Urinary bladder (tissue), 4 donors: ENCODE results near the gene KCNAB2. TPM values are rescaled to one million over a fixed set of nuclear protein-coding genes. Genes with fewer than 3 reads are reported as not detected.
"Not testable (repeated sequence)": the region's sequence is repeated elsewhere in the genome, so short reads cannot be mapped to it uniquely, and the experiment has no call there.

Experiments
- DNase-seq: peaks from one replicate; pipeline ENCODE4 v3.0.0-alpha.2; 2015; ENCODE audit errors: extremely low spot score
- H3K27ac ChIP-seq: one replicate; pipeline ENCODE4 v1.5.1; 2013; ENCODE audit warnings: low read depth, mild to moderate bottlenecking, moderate library complexity
- H3K36me3 ChIP-seq: one replicate; pipeline ENCODE4 v1.6.1; 2013; ENCODE audit warnings: mild to moderate bottlenecking, moderate library complexity; ENCODE audit not compliant: insufficient read depth
- H3K4me1 ChIP-seq: one replicate; pipeline ENCODE4 v1.6.1; 2013; ENCODE audit warnings: mild to moderate bottlenecking, moderate library complexity; ENCODE audit not compliant: insufficient read depth
- H3K4me3 ChIP-seq: one replicate; pipeline ENCODE4 v1.5.1; 2013; ENCODE audit warnings: low read depth, low read length
- WGBS: extraction: QIAGEN DNeasy Blood & Tissue Kit; methylation state at CpG from one replicate; pipeline ENCODE4 v1.1.7; 2013; 5-methylcytosine and 5-hydroxymethylcytosine counted together
- polyA plus RNA-seq: library from polyadenylated mRNA; stranded (reverse); fragments of 200-250 nt; gene quantifications from one replicate; pipeline ENCODE4 v1.2.3, GENCODE V29; 2013
- total RNA-seq: library from RNA; depleted of rRNA; stranded (reverse); fragments of >200 nt; gene quantifications from one replicate; pipeline ENCODE4 v1.2.3, GENCODE V29; 2014
- donor health status: healthy with polysubstance abuse.
- donor health status: healthy.

Gene KCNAB2
- total and polyA plus RNA-seq, 2 donors, result 3.8 to 13.0 TPM

GRCh38 chr1:6065093-6065858 lies 19.6 kb downstream of the KCNAB2 start:
- Histone ChIP-seq H3K27ac (no peak overlapping the region), H3K4me1 (no peaks in the 10 kb centered on the region), H3K4me3 (no peak overlapping the region), H3K36me3 (no peaks in the 10 kb centered on the region)
- no peak for DNase-seq
- 79% methylated on average over 28 of the region's 28 CpGs for WGBS

- WGBS, result 76% methylated on average over 8 of the region's 8 CpGs
- Histone ChIP-seq H3K4me3 (no peak overlapping the region), H3K36me3 (no peaks in the 10 kb centered on the region), H3K27ac (no peak overlapping the region), H3K4me1 (no peaks in the 10 kb centered on the region)
- no peak for DNase-seq
These were observed 21.0 kb downstream of the KCNAB2 start for GRCh38 chr1:6066680-6067079.

- Histone ChIP-seq H3K36me3 (no peaks in the 10 kb centered on the region), H3K4me1 (no peaks in the 10 kb centered on the region), H3K4me3 (no peak overlapping the region), H3K27ac (no peak overlapping the region)
- DNase-seq, result no peak
- WGBS, result 85% methylated on average over 5 of the region's 5 CpGs
These were observed 22.4 kb downstream of the KCNAB2 start for GRCh38 chr1:6068073-6068472.

GRCh38 chr1:6068932-6069331 lies 23.2 kb downstream of the KCNAB2 start:
- WGBS, result 82% methylated on average over 9 of the region's 9 CpGs
- no peaks in the 10 kb centered on the region for H3K36me3 ChIP-seq
- no peak overlapping the region for H3K27ac ChIP-seq
- no peaks in the 10 kb centered on the region for H3K4me1 ChIP-seq
- DNase-seq, result no peak
- no peak overlapping the region for H3K4me3 ChIP-seq

GRCh38 chr1:6069573-6069972 lies 23.9 kb downstream of the KCNAB2 start:
- no peaks in the 10 kb centered on the region for H3K36me3 ChIP-seq
- 79% methylated on average over 14 of the region's 14 CpGs for WGBS

GRCh38 chr1:6070450-6070974 lies 24.8 kb downstream of the KCNAB2 start:
- no peak for DNase-seq
- Histone ChIP-seq H3K36me3 (no peaks in the 10 kb centered on the region), H3K4me3 (no peak overlapping the region), H3K4me1 (no peaks in the 10 kb centered on the region), H3K27ac (no peak overlapping the region)
- 87% methylated on average over 9 of the region's 9 CpGs for whole genome bisulfite sequencing

More at GRCh38 chr1:6069573-6069972, 23.9 kb downstream of the KCNAB2 start:
- Histone ChIP-seq H3K4me3 (no peak overlapping the region), H3K4me1 (no peaks in the 10 kb centered on the region), H3K27ac (no peak overlapping the region)
- no peak for DNase-seq

- Histone ChIP-seq H3K4me3 (no peak overlapping the region), H3K4me1 (no peaks in the 10 kb centered on the region), H3K36me3 (no peaks in the 10 kb centered on the region), H3K27ac (no peak overlapping the region)
- no peak for DNase-seq
- 84% methylated on average over 13 of the region's 13 CpGs for WGBS
These were observed 25.5 kb downstream of the KCNAB2 start for GRCh38 chr1:6071219-6071618.

- Histone ChIP-seq H3K36me3 (no peaks in the 10 kb centered on the region), H3K4me3 (no peak overlapping the region), H3K27ac (no peak overlapping the region), H3K4me1 (no peaks in the 10 kb centered on the region)
- WGBS, result 84% methylated on average over 17 of the region's 17 CpGs
- no peak for DNase-seq
These were observed 27.2 kb downstream of the KCNAB2 start for GRCh38 chr1:6072774-6073479.

GRCh38 chr1:6073480-6074053 lies 27.9 kb downstream of the KCNAB2 start:
- no peaks in the 10 kb centered on the region for H3K4me1 ChIP-seq
- no peak overlapping the region for H3K27ac ChIP-seq
- DNase-seq, result no peak
- no peak overlapping the region for H3K4me3 ChIP-seq
- H3K36me3 ChIP-seq, result no peaks in the 10 kb centered on the region
- 90% methylated on average over 15 of the region's 15 CpGs for WGBS

GRCh38 chr1:6074192-6074901 lies 28.7 kb downstream of the KCNAB2 start:
- H3K36me3 ChIP-seq, result no peaks in the 10 kb centered on the region
- DNase-seq, result no peak
- H3K4me1 ChIP-seq, result no peaks in the 10 kb centered on the region
- H3K27ac ChIP-seq, result no peak overlapping the region
- no peak overlapping the region for H3K4me3 ChIP-seq
- WGBS, result 89% methylated on average over 21 of the region's 21 CpGs

GRCh38 chr1:6075748-6076147 lies 30.1 kb downstream of the KCNAB2 start:
- Histone ChIP-seq H3K4me1 (no peaks in the 10 kb centered on the region), H3K4me3 (no peak overlapping the region), H3K27ac (no peak overlapping the region), H3K36me3 (no peaks in the 10 kb centered on the region)
- DNase-seq, result no peak
- 94% methylated on average over 3 of the region's 3 CpGs for WGBS

GRCh38 chr1:6077061-6077460 lies 31.4 kb downstream of the KCNAB2 start:
- WGBS, result 90% methylated on average over 8 of the region's 8 CpGs
- not testable (repeated sequence) for H3K27ac ChIP-seq, H3K4me3 ChIP-seq, DNase-seq, H3K36me3 ChIP-seq, H3K4me1 ChIP-seq

- H3K4me3 ChIP-seq, result no peak overlapping the region
- DNase-seq, result no peak
- H3K27ac ChIP-seq, result no peak overlapping the region
- 80% methylated on average over 19 of the region's 19 CpGs for WGBS
- no peaks in the 10 kb centered on the region for H3K4me1 ChIP-seq
- no peaks in the 10 kb centered on the region for H3K36me3 ChIP-seq
These were observed 31.8 kb downstream of the KCNAB2 start for GRCh38 chr1:6077506-6077905.
